ENCODE results near the gene ZNF507.
A peak's percentile ranks its signal among the peaks of the same experiment; 100 is the strongest.
"Not testable (repeated sequence)": the region's sequence is repeated elsewhere in the genome, so short reads cannot be mapped to it uniquely, and the experiment has no call there.

ZNF507 gene

DNA sequence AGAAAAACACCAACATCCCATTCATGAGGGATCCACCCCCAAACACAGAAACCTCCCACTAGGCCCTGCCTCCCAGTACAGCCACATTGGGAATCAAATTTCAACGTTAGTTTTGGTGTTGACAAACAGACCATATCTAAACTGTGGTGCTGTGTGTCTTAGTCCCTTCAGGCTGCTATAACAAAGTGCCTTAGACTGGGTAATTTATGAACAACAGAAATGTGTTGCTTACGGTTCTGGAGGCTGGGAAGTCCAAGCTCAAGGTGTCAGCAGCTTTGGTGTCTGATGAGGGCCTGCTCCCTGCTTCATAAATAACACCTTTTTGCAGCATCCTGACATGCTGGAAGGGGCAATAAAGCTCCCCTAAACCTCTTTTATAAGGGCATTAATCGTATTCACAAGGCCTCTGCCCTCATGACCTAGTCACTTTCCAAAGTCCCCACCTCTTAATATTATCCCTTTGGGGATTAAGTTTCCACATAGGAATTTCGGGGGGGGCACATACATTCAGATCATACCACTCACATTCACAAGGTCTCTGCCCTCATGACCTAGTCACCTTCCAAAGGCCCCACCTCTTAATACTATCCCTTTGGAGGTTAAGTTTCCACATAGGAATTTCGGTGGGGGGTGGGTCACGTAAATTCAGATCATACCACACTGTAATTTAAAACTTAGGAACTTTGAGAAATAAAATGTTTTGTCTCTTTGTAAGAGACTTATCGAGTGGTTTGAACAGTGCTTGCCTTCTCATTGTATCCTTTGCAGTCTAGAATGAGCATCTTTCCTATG, 27.5 kb downstream of the ZNF507 start:
- no peak for DNase-seq

GRCh38 chr19:32373585-32374295, 28.3 kb downstream of the ZNF507 start:
- peak; percentile 84 for DNase-seq

DNA sequence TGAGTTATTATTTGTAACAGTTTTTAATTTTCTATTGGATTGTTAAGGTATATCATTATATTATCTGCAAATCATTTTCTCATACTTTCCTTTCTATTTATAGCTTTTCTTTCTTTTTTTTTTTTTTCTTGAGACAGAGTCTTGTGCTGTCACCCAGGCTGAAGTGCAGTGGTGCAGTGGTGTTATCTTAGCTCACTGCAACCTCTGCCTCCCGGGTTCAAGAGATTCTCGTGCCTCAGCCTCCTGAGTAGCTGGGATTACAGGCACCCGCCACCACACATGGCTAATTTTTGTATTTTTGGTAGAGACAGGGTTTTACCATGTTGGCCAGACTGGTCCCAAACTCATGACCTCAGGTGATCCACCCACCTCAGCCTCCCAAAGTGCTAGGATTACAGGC, 29.0 kb downstream of the ZNF507 start:
- DNase-seq, result not testable (repeated sequence)

- not testable (repeated sequence) for DNase-seq
Observed at GRCh38 chr19:32377088-32377487, 31.7 kb downstream of the ZNF507 start.

GRCh38 chr19:32380269-32380668, 34.9 kb downstream of the ZNF507 start:
- DNase-seq, result no peak

DNA sequence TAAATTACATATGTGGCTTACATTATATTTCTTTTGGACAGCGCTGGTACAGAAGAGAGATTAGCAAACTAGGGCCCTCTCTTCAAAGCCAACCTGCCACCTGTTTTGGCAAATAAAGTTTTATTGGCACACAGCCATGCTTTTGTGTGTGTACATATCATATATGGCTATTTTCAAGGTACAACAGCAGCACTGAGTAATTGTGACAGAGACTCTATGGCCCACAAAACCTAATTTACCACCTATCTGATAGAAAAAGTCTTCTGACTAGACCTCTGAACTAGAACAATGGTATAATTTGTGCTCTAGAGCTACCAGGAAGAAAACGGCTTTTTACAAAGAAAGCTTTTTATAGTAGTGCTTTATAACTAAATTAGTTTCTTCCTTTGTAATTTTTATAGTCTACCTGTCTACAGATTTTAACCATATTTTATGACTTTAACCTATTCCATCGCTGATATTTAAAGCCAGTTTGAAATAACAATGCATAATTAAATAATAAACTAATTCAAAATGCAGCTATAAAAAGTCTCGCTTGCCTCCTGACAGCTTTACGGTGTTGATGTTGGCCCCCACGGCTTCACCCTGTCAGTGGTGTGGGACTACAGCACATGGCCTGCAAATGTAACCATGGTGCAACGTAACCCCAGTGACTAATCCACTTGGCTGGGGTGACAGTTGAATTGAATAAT, 42.4 kb downstream of the ZNF507 start:
- DNase-seq, result no peak

DNA sequence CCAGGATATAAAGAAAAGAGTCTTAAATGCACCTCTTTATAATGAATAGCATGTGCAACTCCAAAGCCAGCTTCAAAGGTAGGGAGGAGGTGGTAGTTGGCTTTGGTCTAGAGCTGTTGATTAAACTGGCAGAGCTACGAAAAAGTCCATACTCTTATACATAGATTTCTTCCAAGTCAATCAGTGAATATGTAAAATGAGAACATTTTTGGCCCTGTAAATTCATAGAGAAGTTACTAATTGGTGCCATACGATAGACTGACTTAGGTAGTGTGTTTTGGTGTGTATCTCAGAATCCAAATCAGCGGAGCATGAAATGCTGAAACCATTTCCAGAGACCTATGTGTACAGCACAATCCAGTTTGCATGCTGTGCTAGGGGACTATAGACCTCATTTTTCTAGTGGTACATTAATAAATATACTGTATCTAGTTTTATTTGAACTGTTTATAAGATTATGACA, 43.0 kb downstream of the ZNF507 start:
- DNase-seq, result no peak

DNA sequence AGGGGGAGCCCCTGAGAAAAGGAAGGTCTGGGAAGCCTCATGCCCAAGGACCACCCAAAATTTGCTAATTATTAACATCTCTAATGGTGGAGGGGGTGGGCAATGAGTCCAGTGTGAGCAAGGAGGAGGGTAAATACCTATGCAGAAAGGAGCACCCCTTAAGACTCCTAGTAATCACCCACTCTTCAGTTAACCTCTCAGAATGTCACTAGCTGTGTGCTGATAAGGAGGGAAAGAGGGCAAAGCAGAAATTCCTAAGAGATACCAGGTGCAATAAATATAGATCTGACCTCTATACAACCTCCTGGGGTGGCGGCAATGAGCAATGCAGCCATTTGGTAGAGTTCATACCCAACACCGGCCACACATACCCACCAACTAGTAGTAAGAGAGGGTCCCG, 47.5 kb downstream of the ZNF507 start:
- no peak for DNase-seq

- no peak for DNase-seq
Observed at GRCh38 chr19:32396046-32396652, 50.7 kb downstream of the ZNF507 start.

- DNase-seq, result no peak
Observed at GRCh38 chr19:32397671-32398101, 52.3 kb downstream of the ZNF507 start.

DNA sequence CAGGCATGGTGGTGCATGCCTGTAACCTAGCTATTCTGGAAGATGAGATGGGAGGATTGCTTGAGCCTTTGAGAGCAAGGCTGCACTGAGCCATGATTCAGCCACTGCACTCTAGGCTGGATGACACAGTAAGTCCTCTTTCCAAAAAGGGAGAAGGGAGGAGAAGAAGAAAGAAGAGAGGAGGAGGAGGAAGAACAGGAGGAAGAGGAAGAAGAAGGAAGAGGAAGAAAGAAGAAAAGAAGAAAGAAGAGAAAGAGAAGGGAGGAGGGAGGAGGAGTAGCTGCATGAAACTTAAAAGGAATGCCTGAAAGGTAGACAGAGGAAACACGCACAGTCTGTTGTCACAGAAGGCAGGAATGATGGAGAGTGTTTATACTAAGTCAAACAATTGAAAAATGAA, 56.6 kb downstream of the ZNF507 start:
- DNase-seq, result no peak

- no peak for DNase-seq
Observed at GRCh38 chr19:32403291-32403995, 58.0 kb downstream of the ZNF507 start.

GRCh38 chr19:32404213-32404932, 59.0 kb downstream of the ZNF507 start:
- DNase-seq, result no peak

DNA sequence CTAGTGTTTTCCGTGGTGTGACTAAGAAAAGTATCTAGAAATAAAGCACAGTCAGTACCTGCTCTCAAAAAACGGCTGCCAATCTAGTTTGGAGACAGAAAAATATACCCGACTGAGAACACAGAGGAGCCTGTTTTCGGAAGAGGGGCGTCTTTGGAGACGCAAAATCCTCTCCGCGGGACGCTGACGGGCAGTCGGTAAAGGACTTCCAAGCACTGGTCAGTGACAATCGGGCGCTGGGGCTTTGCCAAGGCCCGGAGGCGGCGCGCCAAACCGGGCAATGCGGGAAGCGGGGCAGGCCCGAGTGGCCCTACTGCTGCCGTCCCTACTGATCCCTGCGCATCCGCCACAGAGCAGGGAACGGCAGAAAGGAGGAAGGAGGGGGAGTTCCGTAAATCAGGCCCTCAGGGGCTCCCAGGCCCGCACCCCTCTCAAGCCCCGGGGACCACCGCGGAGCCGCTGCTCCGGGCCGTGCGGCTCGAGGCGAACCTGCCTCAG, 59.6 kb downstream of the ZNF507 start:
- DNase-seq, result peak; percentile 72

DNA sequence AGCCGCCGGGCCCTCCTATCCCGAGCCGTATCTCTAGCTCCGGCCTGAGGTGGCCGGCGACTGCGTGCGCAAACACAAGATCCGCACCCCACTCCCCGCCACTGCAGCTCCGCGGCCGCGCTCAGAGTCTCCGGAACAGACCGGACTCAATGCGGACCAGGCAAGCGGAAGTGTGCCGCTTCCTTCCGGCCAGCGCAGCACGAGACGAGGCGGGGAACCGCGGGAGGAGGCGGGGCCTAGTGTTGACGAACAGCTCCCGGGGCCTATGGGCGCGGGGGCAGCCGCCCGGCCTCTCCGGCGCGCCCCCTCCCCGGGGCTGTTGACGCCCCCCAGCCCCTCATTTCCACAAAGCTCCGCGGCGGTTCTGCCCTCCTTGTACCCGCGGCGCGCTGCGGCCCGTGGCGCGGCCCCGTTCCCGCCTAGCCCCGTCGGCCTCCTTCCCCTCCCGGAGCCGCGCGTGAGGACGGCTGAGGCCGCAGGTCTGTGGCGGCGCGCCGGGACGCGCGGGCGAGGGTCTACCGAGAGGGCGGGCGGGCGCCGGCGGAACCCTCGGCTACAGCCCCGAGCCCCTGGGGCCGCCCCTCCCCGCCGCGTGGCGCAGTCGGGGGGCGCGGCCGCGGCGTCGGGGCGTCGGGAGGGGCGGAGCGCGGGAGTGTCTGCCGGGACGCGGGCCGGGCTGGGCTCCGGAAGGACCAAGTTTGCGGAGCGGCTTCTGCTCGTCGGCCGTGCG, 60.2 kb downstream of the ZNF507 start, which contains the start of gene DPY19L3:
Gene DPY19L3 (plus strand): TSS at position 340 of the 730 bp plus-strand sequence. CDS start 2,484 bp downstream, outside the sequence.
- DNase-seq, result peak; percentile 90

DNA sequence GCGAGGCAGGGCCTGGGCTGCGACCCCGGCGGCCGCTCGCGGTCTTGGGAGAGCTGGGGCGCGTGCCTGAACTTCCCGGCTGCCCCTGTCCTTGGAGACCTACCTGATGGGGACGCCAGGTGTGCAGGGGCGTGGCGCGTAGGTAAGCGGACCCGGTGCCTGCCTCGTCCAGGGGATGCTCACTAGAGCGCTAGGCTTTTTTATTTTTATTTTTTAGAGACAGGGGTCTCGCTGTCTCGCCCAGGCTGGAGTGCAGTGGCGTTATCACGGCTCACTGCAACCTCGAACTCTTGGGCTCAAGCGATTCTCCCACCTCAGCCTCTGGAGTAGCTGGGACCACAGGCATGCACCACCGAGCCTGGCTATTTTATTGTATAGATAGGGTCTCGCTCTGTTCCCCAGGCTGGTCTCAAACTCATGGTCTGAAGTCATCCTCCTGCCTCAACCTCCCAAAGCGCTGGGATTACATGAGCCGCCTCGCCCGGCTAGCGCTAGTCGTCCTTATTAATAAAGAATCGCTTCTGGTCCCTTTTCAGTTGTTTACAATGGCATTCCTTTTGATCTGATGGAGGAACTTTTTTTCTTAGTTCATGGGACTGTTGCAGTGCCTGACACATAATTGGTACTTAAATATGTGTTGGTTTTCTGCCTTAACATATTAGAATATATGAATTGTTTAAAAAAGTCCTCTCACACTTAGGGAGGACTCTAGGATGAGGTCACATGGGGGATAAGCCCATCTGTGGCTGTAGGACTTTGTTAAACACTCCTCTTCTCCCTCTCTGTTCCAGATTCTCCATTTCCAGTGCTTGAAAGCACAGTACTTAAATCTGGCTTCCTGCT, 61.0 kb downstream of the ZNF507 start:
- peak; percentile 50 for DNase-seq

DNA sequence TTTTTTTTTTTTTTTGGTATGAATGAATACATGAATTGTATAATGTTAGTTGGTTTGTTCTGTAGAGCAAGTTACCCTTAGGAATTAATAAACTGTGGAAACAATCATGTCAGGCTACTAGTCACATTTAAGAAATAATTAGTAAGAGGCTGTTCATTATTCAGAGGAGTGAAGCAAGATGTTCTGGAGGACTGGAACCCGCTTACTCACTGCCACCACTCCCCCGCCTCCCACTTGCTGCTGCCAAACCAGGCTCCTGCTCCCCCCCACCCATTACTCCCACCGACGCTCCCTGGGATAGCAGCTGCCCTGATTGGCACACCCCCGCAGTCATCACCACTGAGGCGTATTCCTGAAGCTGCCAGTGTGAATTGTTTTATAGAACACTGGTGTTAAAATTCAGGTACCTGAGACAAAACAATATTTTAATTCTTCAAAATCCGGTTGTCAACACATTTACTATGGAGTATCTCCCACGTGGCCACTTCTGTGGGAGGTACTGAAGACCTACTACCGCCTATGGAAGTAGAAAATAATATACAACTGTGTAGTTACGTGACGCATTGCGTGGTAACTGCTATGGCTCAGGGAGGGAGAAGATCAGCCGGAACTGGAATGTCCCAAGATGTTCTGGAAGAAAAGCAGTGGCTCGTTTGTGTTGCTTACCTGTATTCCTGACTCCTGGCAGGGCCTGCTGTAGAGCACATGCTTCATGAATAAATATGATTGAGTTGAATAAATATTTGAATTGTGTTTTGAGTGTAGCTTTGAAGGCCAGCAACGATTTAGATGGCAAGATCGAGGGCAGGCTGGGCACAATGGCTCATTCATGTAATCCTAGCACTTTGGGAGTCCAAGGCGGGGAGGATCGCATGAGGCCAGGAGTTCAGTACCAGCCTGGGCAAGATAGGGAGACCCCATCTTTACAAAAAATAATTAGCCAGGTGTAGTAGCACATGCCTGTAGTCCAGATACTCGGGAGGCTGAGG, 61.9 kb downstream of the ZNF507 start:
- DNase-seq, result no peak

DNA sequence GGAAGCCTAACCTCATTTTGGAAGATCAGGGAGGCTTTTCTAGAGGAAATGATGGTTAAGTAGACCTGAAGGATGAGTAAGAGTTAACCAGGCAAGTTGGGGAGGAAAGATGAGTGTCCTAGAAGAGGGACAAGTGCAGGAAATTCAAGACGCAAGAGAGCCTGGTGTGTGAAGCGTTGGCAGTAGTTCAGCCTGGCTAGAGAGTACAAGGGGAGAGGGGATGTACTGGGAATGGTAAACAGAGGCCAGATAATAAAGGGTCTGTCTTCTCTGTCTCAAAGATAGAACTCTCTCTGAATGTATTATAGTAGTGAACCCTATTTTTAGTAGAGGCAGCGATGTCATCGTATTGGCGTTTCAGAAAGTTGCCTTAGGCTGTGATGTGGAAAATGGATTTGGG, 69.8 kb downstream of the ZNF507 start:
- no peak for DNase-seq

Measured in NCI-H748 treated with DMSO at 0.1 percent for 48 hours (cell line).